ENCODE results near the gene SNX9.
A peak's percentile ranks its signal among the peaks of the same experiment; 100 is the strongest.
"Not testable (repeated sequence)": the region's sequence is repeated elsewhere in the genome, so short reads cannot be mapped to it uniquely, and the experiment has no call there.

The SNX9 gene

GRCh38 chr6:157961832-157962575, 139.0 kb downstream of the SNX9 start:
- DNase-seq, result no peak

DNA sequence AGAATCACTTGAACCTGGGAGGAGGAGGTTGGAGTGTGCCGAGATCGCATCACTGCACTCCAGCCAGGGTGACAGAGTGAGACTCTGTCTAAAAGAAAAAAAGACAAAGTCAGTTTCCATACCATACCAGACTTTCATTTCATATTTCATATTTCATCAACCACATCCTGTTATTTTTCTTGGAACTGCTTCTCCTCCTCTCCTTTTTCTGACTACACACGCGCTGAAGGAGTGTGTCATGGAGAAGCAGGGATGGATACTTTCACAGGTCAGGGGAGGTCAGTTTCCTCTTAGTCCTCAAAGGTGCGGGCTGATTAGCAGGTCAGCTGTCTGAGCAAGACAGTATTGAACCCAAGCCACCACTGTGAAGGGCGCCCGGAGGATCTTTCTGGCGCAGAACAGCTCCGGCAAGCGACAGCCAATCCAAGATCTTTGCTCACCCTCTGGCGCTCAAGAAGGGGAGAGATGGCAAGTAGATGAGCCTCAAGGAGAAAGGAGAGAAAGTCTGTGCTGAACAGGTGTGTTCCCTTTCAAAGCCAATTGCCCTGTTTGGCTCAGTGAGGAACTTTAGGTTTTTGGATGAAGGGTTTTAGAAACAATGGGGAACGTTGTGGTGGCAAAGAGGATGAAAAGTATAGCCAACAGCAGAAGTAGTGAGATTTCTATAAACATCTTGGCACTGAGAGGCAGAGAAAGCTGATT, 139.7 kb downstream of the SNX9 start:
- no peak for DNase-seq

DNA sequence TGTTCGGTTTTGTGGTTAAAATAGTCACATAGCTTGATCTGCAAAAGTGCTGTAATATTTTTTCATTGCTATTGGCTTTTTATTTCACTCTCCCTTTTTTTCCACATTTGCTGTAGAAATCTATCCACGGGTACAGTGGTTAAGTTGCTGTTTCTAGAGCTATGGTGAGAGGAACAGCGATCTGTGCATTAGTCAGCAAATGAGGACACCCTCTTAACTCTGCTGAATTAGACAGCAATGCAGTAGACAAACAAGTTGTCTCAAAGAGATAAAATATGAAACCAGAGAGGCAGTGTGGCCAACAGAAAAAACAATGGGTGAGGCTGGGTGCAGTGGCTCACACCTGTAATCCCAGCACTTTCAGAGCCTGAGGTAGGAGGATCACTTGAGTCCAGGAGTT, 141.1 kb downstream of the SNX9 start:
- no peak for DNase-seq

DNA sequence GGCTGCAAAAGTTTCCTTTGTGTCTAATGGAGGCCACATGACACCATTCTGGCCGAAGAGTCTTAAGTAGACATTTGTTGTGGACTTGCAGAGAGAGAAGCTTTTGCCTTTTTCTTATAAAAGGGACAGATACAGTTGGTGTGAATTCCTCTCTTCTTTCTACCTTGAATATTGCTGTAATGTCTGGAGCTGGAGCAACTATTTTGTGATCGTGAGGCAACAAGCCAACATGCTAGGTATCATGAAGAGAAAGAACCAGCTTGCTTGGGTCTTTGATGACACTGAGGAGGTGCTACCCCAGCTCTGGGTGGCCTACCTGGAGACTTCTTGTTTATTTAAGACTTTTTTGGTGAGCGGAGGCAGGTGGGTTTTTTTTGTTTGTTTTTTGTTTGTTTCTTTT, 142.3 kb downstream of the SNX9 start:
- no peak for DNase-seq

DNA sequence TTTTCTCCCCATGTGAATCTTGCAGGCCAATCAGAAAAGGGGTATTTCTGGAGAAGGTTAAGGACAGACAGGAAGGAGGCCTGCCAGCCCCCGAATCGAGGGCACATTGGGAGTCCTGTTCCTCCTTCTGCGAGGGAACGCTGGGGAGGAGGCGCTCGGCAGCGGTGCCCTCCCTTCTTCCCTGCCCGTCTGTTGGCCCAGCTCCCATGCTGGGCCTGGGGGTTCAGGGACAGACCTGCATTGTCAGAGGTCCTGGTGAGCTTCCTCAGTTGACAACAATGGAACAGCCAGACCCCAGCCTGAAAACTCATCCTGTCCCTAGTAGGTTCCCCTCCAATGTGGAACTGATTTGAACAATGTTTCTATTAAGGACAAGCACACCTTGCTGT, 143.5 kb downstream of the SNX9 start:
- no peak for DNase-seq

- no peak for DNase-seq
Observed at GRCh38 chr6:157967020-157967419, 144.0 kb downstream of the SNX9 start.

- DNase-seq, result no peak
Observed at GRCh38 chr6:157967486-157967885, 144.4 kb downstream of the SNX9 start.

DNA sequence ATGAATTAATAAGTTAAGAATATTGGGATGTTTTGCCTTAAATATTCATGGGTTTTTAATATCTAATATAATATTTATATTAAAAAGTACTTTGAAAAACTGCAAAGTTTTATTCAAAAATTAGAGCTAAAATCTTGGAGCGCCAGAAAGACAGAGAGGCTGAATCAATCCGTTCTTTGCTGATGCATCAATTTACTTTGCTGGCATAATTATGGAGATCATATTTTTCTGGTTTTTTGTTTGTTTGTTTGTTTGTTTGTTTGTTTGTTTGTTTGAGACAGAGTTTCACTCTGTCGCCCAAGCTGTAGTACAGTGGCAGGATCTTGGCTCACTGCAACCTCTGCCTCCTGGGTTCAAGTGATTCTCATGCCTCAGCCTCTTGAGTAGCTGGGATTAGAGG, 149.1 kb downstream of the SNX9 start:
- not testable (repeated sequence) for DNase-seq

DNA sequence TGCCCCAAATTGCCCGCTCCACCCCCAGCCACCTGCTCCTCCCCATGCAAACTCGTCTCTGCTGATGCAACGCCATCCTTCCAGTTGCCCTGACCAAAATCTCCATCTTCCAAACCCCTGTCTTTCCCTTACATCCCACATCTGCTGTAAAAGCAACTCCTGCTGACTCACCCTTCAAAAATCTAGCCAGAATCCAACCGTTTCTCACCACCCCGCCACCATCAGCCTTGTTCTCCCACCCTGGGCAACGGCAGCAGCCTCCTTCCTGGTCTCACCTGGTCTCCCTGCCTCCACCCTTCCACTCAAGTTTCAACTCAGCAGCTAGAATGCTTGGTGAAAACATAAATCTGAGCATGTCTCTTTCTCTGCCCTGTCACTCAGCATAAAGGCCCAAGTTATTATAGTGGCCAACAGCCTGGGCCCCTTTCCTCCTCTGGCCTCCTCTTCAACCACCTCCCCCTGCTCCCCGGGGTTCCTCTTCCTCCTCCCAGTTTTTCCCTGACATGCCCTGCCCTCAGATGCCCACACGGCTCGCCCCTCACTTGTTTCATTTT, 151.4 kb downstream of the SNX9 start:
- DNase-seq, result no peak

DNA sequence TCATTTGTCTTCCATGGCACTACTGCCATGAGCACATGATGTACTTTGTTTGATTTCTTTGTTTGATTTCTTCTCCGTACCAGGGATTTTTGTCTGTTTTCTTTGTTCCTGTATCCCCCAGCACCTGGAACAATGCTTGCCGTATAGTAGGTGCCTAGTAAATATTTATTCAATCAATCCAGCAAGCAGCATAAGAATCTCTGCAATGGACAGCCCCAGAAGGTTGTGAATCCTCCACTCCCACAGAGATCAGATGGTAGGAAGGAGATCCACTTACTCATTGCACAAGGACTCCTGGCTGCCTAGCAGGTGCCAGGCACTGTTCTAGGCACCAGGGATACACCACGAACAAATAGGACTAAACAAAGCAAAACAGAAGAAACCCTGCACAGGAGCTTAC, 151.9 kb downstream of the SNX9 start:
- DNase-seq, result no peak

GRCh38 chr6:157975456-157975855, 152.4 kb downstream of the SNX9 start:
- no peak for DNase-seq

GRCh38 chr6:157976345-157977175, 153.5 kb downstream of the SNX9 start:
- DNase-seq, result no peak

GRCh38 chr6:157977176-157977804, 154.2 kb downstream of the SNX9 start:
- no peak for DNase-seq

GRCh38 chr6:157978021-157978783, 155.2 kb downstream of the SNX9 start:
- no peak for DNase-seq

DNA sequence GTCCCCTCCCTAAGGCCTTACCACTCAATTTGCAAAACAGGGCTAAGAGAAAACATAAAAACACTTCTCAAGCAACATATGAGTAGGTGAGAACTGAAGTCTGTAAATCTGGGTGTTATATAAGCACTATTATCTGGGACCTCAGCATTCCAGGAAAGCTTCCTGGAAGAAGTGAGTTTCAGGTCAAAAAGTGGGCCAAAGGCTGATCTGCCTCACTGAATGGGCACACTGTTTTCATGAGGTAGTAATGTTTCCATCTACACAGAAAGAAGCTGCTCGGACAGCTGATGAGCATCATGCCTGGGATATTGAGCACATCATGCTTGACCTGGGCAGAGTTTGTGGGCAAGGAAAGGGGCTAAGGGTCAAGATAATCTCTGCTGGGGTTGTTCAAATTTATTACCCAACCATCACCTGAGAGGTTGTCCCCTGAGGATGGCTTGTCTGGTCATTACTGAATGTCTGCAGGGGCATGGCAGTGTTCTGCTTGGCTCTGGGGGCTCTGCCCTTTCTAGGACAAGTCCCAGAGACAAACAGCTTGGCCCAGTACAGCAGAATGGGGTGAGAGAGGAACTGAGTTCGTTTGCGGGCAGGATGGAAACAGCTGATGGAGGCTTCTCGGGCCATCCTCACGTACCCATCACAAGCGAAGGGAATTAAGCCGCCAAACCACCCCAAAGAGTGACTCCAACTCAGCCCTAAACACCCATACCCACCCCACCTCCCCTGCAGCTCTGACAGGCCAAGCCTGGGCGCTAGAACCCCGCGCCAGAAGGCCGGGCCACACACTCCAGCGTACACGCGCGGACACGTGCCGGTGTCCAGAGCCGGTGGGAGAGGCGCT, 157.5 kb downstream of the SNX9 start:
- no peak for DNase-seq

DNA sequence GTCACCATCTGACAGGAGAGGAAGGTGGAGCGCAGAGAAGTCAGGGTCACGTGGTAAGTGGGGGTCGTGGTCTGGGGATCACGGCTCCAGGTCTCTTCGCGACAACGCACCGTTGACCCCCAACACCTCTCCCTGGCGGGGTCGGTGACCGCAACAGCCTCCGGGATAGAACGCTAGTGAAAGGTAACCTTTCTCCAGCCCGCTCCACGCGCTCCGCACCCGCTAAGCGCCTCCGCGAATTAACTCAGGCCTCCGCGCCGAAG, 158.0 kb downstream of the SNX9 start:
- DNase-seq, result no peak

DNA sequence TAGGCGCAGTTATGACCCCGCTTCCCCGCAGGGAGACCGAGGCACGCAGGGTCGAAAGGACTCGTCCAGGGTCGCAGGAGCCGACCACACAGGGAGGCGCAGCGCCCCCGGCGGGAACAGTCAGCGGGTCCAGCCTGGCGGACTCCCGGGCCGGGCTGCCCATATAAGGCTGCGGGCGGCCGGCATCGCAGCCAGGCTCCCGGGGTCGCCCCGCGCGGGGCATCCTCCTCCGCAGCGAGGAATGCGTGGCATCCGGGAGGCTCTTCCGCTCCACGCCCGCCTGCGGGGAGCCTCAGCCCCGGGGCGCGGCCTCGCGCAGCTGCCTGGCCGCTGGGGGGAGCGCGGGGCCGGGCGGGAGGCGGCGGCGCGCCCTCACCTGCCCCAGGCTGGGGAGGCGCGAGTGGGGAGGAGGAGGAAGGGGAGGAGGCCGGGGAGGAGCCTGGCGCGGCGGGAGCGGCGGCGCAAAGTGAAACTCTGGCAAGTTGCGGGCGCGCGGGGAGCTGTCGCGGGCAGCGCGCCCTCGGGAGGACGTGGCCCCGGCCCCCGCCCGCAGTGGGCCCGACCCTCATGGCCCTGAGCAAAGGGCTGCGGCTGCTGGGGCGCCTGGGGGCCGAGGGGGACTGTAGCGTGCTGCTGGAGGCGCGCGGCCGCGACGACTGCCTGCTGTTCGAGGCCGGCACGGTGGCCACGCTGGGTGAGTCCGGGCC, 158.5 kb downstream of the SNX9 start, which contains the start of gene SYNJ2:
TSS of gene SYNJ2 (plus strand) at position 469 of the 707 bp plus-strand sequence. CDS start at position 568, 99 bp downstream.
- peak; percentile 46 for DNase-seq

GRCh38 chr6:157982102-157982562, 159.1 kb downstream of the SNX9 start:
- DNase-seq, result no peak

DNA sequence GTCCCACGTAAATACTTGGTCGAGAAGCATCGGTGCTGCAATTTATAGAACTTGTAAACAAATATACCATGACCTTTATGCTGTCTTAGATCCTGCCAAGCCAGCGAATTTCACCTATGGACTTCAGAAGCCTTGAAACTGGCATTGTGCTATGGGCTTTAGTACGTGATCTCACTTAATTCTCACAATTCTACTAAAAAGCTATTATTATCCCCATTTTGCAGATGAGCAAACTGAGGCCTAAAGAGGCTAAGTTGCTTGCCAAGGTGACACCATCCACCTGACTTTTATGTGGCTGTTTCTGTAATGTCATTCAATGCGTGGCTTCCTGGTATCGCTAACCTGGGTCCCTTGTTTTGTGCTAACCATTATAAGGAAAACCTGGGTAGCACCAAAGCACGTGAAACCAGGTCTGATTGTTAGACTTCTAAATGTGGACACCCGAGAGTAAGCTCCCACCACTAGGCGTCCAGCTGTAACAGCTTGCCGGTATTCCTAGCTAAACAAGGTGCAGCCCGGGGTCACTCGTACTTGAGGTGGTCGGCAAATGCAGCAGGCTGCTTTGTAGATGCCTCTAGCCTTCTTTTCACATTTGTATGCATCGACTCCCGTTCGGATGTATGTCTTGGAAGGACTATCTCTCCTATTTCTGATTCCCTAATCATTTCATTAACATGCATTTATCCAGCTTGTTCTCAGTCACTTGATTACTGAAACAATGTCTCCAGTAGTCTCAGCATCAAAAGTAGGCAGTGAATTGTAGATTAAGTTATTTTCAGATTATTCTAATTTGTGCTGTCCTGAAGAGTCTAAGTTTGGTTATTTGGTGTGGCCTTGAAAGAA, 159.7 kb downstream of the SNX9 start:
- DNase-seq, result no peak
